ENCODE measurements around the gene PRSS27. TPM values are rescaled to one million over a fixed set of nuclear protein-coding genes. Genes with fewer than 3 reads are reported as not detected.

The PRSS27 gene
- total RNA-seq, 2 donors from 2014 or later = 1.1 to 1.4 TPM

- ATAC-seq = no peak
- Mint-ChIP-seq H3K4me1 (ENCODE audit: low read depth in 2 of 2) (peaks cover 5 to 6% of the 10 kb centered on the region in 2 donors), H3K27me3 (no peaks in the 10 kb centered on the region), H3K27ac (no peak overlapping the region), H3K36me3 (no peaks in the 10 kb centered on the region), H3K9me3 (no peaks in the 10 kb centered on the region), H3K4me3 (no peak overlapping the region)
- DNase-seq (ENCODE audit: low spot score) = no peak
These were observed 6.5 kb downstream of the PRSS27 start for GRCh38 chr16:2713523-2713922.

- H3K27ac Mint-ChIP-seq = no peak overlapping the region
- no peak overlapping the region for H3K4me3 Mint-ChIP-seq
- ATAC-seq = no peak
- H3K4me1 Mint-ChIP-seq (ENCODE audit: low read depth in 2 of 2) = peaks cover 4 to 5% of the 10 kb centered on the region in 2 donors
- no peaks in the 10 kb centered on the region for H3K36me3 Mint-ChIP-seq
- no peak for DNase-seq (ENCODE audit: low spot score)
- H3K9me3 Mint-ChIP-seq = no peaks in the 10 kb centered on the region
- H3K27me3 Mint-ChIP-seq = no peaks in the 10 kb centered on the region
These were observed 7.5 kb downstream of the PRSS27 start for GRCh38 chr16:2712546-2712945.

- no peak for DNase-seq (ENCODE audit: low spot score)
- Mint-ChIP-seq H3K36me3 (no peaks in the 10 kb centered on the region), H3K27me3 (no peaks in the 10 kb centered on the region), H3K4me1 (ENCODE audit: low read depth in 2 of 2) (peaks cover 4 to 5% of the 10 kb centered on the region in 2 donors), H3K27ac (no peak overlapping the region), H3K4me3 (no peak overlapping the region), H3K9me3 (no peaks in the 10 kb centered on the region)
- no peak for ATAC-seq
These were observed 8.0 kb downstream of the PRSS27 start for GRCh38 chr16:2712063-2712441.

- ATAC-seq (no peak), DNase-seq (ENCODE audit: low spot score) (no peak)
- H3K4me1 Mint-ChIP-seq (ENCODE audit: low read depth in 2 of 2) = peaks cover 4 to 5% of the 10 kb centered on the region in 2 donors
- no peak overlapping the region for H3K4me3 Mint-ChIP-seq
- no peak overlapping the region for H3K27ac Mint-ChIP-seq
- no peaks in the 10 kb centered on the region for H3K27me3 Mint-ChIP-seq
- H3K9me3 Mint-ChIP-seq = no peaks in the 10 kb centered on the region
- no peaks in the 10 kb centered on the region for H3K36me3 Mint-ChIP-seq
These were observed 8.5 kb downstream of the PRSS27 start for GRCh38 chr16:2711370-2712062.

- Mint-ChIP-seq H3K4me1 (ENCODE audit: low read depth in 2 of 2) (peaks cover 4 to 5% of the 10 kb centered on the region in 2 donors), H3K9me3 (no peaks in the 10 kb centered on the region), H3K36me3 (no peaks in the 10 kb centered on the region), H3K27me3 (no peaks in the 10 kb centered on the region), H3K27ac (no peak overlapping the region), H3K4me3 (no peak overlapping the region)
- ATAC-seq (no peak), DNase-seq (ENCODE audit: low spot score) (no peak)
These were observed 9.3 kb downstream of the PRSS27 start for GRCh38 chr16:2710711-2711231.

GRCh38 chr16:2710021-2710710 is 9.9 kb downstream of the PRSS27 start:
- Mint-ChIP-seq H3K27me3 (no peaks in the 10 kb centered on the region), H3K4me1 (ENCODE audit: low read depth in 2 of 2) (peaks cover 4% of the 10 kb centered on the region in 2 donors), H3K9me3 (no peaks in the 10 kb centered on the region), H3K36me3 (no peaks in the 10 kb centered on the region), H3K27ac (no peak overlapping the region), H3K4me3 (no peak overlapping the region)
- ATAC-seq (no peak), DNase-seq (ENCODE audit: low spot score) (no peak)

GRCh38 chr16:2709588-2709984 is 10.4 kb downstream of the PRSS27 start:
- Mint-ChIP-seq H3K9me3 (no peaks in the 10 kb centered on the region), H3K27ac (no peak overlapping the region), H3K4me1 (ENCODE audit: low read depth in 2 of 2) (no peaks in the 10 kb centered on the region), H3K27me3 (no peaks in the 10 kb centered on the region), H3K4me3 (no peak overlapping the region), H3K36me3 (no peaks in the 10 kb centered on the region)
- no peak for ATAC-seq
- DNase-seq (ENCODE audit: low spot score) = no peak

GRCh38 chr16:2708955-2709587 is 11.0 kb downstream of the PRSS27 start:
- ATAC-seq = no peak
- H3K4me3 Mint-ChIP-seq = no peak overlapping the region

GRCh38 chr16:2708290-2708639 is 11.8 kb downstream of the PRSS27 start:
- ATAC-seq (no peak), DNase-seq (ENCODE audit: low spot score) (peak; percentile 16)
- no peaks in the 10 kb centered on the region for H3K9me3 Mint-ChIP-seq
- no peaks in the 10 kb centered on the region for H3K4me1 Mint-ChIP-seq (ENCODE audit: low read depth in 2 of 2)
- no peaks in the 10 kb centered on the region for H3K36me3 Mint-ChIP-seq
- H3K4me3 Mint-ChIP-seq = no peak overlapping the region
- H3K27ac Mint-ChIP-seq = no peak overlapping the region
- no peaks in the 10 kb centered on the region for H3K27me3 Mint-ChIP-seq

More at GRCh38 chr16:2708955-2709587, 11.0 kb downstream of the PRSS27 start:
- Mint-ChIP-seq H3K9me3 (no peaks in the 10 kb centered on the region), H3K27me3 (no peaks in the 10 kb centered on the region), H3K36me3 (no peaks in the 10 kb centered on the region), H3K27ac (no peak overlapping the region), H3K4me1 (ENCODE audit: low read depth in 2 of 2) (no peaks in the 10 kb centered on the region)
- DNase-seq (ENCODE audit: low spot score) = peak; percentile 57

GRCh38 chr16:2707368-2708289 is 12.4 kb downstream of the PRSS27 start:
- H3K4me1 Mint-ChIP-seq (ENCODE audit: low read depth in 2 of 2) = no peaks in the 10 kb centered on the region
- no peaks in the 10 kb centered on the region for H3K36me3 Mint-ChIP-seq
- ATAC-seq = no peak
- DNase-seq (ENCODE audit: low spot score) = peak; percentile 60
- no peaks in the 10 kb centered on the region for H3K27me3 Mint-ChIP-seq
- H3K9me3 Mint-ChIP-seq = no peaks in the 10 kb centered on the region
- H3K27ac Mint-ChIP-seq = no peak overlapping the region
- no peak overlapping the region for H3K4me3 Mint-ChIP-seq

GRCh38 chr16:2706611-2707311 is 13.3 kb downstream of the PRSS27 start:
- no peaks in the 10 kb centered on the region for H3K9me3 Mint-ChIP-seq
- ATAC-seq (no peak), DNase-seq (ENCODE audit: low spot score) (no peak)
- no peaks in the 10 kb centered on the region for H3K4me1 Mint-ChIP-seq (ENCODE audit: low read depth in 2 of 2)
- no peaks in the 10 kb centered on the region for H3K27me3 Mint-ChIP-seq
- no peak overlapping the region for H3K4me3 Mint-ChIP-seq
- H3K36me3 Mint-ChIP-seq = no peaks in the 10 kb centered on the region
- no peak overlapping the region for H3K27ac Mint-ChIP-seq

GRCh38 chr16:2706085-2706484 is 13.9 kb downstream of the PRSS27 start:
- no peaks in the 10 kb centered on the region for H3K9me3 Mint-ChIP-seq
- no peaks in the 10 kb centered on the region for H3K27me3 Mint-ChIP-seq

GRCh38 chr16:2705351-2705750 is 14.7 kb downstream of the PRSS27 start:
- H3K36me3 Mint-ChIP-seq = no peaks in the 10 kb centered on the region
- no peak for ATAC-seq
- no peaks in the 10 kb centered on the region for H3K9me3 Mint-ChIP-seq
- H3K4me3 Mint-ChIP-seq = no peak overlapping the region
- H3K4me1 Mint-ChIP-seq (ENCODE audit: low read depth in 2 of 2) = no peaks in the 10 kb centered on the region
- H3K27ac Mint-ChIP-seq = no peak overlapping the region
- DNase-seq (ENCODE audit: low spot score) = no peak
- H3K27me3 Mint-ChIP-seq = no peaks in the 10 kb centered on the region

More at GRCh38 chr16:2706085-2706484, 13.9 kb downstream of the PRSS27 start:
- no peaks in the 10 kb centered on the region for H3K36me3 Mint-ChIP-seq
- DNase-seq (ENCODE audit: low spot score) (no peak), ATAC-seq (no peak)
- no peak overlapping the region for H3K27ac Mint-ChIP-seq
- no peak overlapping the region for H3K4me3 Mint-ChIP-seq
- no peaks in the 10 kb centered on the region for H3K4me1 Mint-ChIP-seq (ENCODE audit: low read depth in 2 of 2)

All from natural killer cell treated with Interleukin-12 subunit alpha and Interleukin-12 subunit beta and Interleukin-15 and Interleukin-18, amount 100 ng/mL, for 72 hours (primary cell).